COR-L47 (cell line): Measurements from ENCODE around the gene MYO5B.

ENCODE experiments used
- DNase-seq: peaks from one replicate; lab custom pipeline; 2025; lab: John Stamatoyannopoulos, UW

The MYO5B gene

DNA sequence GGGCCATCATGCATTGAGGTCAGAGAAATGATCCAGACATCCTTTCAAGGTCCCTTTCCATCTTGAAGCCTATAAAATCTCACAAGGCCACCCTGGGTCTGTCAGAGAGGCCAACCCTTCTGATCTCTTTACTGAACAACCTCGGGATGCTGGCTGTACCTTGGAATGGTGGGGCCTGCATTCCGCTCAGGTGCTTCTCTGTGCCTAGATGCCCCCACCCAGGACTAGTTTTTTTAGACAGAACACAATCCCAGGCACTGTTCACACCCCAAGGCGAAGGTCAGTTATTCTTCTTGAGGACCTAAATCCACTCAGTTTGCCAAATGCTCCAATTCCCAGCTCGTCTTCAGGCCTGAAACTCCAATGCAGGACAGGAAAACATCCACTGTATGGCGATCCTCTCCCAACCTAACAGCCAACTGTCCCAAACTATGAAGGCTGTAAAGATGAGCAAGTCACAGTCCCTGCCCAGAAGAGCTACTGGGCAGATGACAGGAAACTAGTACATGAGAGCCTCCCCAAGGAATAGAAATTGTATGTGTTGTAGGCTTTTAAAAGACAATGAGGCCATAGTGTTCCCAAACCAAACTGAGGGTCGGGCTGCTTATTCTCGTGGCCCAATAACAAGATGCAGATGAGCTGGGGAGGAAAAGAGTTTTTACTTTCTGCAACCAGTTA lies 227.2 kb downstream of the MYO5B start:
- DNase-seq = no peak

DNA sequence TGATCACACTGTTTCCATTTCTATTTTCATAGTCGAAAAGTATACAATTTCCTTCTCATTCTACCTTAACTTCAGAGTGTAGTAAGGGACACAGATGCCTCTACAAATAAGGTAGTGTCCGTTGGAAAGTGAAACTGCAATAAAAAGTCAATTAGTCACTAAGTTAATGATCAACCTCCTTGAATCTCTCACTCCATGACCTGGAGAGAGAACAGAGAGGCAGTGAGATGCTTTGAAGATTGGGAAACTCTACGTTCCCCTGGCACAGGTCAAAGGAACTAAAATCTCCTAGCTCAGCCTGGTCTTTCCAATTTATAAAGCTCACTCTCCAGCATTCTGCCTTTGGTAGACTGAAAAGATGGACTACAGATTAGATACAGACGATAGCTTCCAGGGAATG lies 227.8 kb downstream of the MYO5B start:
- no peak for DNase-seq

- no peak for DNase-seq
Measured at GRCh38 chr18:49966090-49966489, 228.9 kb downstream of the MYO5B start.

GRCh38 chr18:49963217-49963616 lies 231.7 kb downstream of the MYO5B start:
- no peak for DNase-seq

DNA sequence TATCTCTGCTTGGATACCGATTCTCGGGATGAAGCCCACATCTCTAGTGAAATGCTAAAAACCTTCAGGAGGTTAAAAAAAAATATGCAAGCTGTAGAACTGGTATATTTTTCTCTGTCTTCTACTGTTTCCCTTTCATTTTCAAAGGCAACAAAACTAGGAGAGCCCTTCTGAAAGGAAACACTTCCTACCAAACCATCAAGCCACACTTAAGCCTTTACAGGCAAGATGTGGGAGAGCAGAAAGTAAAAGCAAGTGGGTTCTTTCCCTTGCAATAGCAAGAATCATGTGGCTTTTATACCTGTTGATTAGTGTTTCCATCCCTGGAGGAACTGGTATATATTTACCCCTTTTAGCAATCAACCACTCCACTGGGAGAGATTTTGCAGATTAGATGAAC lies 233.7 kb downstream of the MYO5B start:
- no peak for DNase-seq

GRCh38 chr18:49960376-49960775 lies 234.6 kb downstream of the MYO5B start:
- DNase-seq = no peak

DNA sequence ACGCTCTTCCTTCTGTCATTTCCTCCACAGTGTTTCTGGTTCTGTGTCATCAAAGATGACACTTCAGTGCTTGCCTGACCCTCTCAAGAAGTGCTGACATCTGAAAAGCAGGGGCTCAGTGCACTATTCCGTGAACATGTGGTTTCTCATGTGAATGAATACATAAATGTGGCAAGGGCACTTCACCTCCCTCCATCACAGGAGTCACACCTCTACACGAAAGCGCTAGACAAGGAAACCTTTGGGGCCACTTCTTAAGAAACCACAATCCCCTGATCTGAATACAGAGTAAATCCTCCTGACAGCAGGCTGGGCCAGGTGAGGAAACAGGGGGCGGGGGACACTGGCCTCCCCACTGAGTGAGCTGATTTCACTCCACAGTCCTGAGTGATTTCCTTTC lies 235.8 kb downstream of the MYO5B start:
- DNase-seq = no peak

DNA sequence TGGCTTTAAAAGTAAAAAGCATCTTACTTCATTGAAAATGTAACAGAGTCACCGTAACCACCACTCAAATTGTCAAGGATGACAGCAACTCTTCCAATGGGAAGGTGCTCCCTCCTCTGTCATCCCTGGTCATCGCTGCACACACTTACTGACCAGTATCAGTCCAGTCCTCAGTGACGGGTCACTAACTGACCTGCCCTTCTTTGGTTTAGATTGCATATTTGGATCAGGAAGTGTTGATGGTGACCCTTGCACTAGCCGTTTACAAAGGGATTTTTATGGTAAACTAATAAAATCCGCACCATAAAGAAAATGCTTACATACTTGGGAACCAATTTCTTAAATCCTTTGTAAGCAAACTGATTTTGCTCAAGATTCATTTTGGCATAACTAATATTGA lies 239.7 kb downstream of the MYO5B start:
- DNase-seq = no peak

DNA sequence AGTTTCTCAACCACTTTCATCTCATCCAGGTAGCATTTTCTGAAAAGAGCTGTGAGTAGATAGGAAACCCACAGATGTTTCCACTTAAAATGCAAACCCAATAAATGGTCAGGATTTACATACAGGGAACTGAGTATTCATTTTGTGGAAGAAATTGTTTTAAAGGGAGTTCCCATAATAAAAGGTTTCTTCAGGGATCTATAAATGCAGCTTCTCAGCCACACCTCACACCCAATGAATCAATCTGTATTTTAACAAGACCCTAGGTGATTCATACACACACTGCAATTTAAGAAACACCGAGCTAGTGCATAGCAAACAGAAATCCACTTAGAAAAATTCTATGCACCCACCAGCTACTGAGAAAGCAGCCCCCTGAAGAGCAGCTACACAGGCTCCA lies 241.6 kb downstream of the MYO5B start:
- DNase-seq = no peak

GRCh38 chr18:49949951-49950395 lies 245.0 kb downstream of the MYO5B start:
- DNase-seq = no peak

- DNase-seq = no peak
Measured at GRCh38 chr18:49948975-49949374, 246.0 kb downstream of the MYO5B start.

- no peak for DNase-seq
Measured at GRCh38 chr18:49944663-49945062, 250.3 kb downstream of the MYO5B start.

GRCh38 chr18:49936821-49937220 lies 258.1 kb downstream of the MYO5B start:
- DNase-seq = no peak

DNA sequence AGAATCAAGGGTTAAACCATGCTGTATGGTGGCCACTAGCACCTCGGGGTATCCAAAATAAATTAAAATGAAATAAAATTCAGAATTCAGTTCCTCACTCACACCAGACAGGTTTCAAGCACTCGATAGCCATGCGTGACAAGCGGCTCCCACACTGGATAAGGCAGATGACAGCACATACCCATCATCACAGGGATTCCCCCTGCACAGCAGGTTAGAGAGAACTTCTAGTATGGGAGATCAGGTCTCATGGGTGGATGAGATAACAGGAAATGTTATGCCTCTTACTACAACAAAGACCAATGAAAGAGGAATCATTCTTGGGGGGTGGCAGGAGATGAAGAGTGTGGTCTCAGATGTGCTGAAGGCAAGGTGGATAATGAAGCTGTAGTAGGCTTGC lies 259.7 kb downstream of the MYO5B start:
- DNase-seq = no peak

DNA sequence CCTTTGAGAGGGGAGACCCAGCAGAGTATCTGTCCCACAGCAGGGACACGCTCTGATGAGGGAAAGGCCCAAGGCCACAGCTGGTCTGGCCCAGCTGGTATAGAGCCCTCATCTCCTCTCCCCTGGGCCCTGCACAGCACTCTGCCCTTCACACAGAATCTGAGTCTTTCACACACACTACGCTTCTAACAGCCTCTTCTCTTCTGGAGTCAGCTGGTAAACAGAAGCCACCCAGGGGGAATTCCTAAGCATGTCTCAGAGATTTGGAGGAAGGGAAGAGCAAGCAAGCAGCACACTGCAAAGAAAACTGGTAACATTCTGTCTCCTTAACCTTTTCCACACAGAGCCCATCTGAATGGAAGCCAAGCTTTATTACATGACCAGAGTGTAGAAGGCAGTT lies 260.5 kb downstream of the MYO5B start:
- no peak for DNase-seq

DNA sequence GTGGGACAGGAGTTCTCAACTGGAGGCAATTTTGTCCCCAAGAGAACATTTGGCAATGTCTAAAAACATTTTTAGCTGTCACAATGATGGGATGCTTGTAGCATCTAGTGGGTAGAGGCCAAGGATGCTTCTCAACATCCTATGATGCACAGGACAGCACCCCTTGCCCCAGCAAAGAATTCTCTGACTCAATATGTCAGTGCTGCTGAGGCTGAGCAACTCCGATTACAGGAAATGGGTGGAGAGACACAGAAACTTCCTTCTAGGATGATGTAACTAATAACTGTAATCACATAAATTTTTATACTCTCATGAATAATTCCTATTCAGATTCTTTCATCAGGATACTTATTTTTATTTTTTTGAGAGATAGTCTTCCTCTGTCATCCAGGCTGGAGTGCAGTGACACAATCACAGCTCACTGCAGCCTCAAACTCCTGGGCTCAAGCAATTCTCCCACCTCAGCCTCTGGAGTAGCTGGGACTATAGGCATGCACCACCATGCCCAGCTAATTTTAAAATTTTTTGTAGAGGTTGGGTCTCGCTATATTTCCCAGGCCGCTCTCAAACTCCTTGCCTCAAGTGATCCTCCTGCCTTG lies 261.3 kb downstream of the MYO5B start:
- DNase-seq = no peak

- DNase-seq = no peak
Measured at GRCh38 chr18:49931760-49932159, 263.2 kb downstream of the MYO5B start.

DNA sequence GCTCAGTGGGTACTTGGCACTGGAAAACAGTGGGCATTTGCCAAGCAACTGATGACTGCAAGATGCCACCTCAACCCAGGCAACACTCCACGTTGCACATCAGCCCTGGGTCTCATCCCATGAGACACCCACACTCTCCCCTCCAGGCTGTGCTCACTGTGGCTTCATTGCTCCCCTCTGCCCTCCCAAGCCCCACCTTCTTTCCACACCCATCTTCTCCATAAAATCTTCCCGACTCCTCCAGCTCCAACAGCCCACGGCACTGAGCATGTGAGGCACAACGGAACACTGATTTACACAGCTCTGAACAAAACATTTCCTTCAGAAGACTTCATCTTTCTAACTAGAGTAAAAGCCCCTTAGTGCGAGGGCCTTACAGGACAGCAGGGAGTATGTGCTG lies 263.8 kb downstream of the MYO5B start:
- DNase-seq = no peak

- no peak for DNase-seq
Measured at GRCh38 chr18:49926106-49926745, 268.7 kb downstream of the MYO5B start.

DNA sequence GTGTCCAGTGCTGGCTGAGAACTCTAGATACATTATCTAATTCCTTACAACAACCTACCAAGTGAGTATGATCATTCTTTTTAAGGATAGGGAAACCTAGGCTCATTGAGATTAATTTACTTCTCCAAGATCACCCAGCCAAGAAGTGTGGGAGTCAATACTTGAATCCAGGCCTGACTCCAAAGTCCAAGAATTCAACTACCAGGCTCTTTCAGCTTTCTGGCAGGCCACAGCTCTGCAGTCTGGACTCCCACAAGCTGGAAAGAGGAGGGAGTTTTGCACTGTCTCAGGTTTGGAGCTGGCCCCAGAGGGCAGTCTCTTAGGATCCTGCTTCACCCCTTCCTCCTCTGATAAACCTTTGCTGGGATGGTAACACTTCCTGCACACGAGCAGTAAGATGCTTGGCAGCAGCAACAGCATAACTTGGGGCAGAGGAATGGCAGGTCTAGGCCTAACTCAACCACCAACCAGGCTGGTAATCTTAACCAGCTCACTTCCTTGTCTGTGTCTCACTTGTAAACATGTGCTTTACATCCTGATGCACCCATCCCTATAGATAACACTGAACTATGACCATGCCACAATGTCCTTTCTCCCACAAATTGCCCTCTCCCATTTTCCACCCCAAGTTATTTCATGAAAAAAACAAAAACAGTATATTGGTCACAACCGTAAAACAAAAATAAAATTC lies 270.5 kb downstream of the MYO5B start:
- no peak for DNase-seq

DNA sequence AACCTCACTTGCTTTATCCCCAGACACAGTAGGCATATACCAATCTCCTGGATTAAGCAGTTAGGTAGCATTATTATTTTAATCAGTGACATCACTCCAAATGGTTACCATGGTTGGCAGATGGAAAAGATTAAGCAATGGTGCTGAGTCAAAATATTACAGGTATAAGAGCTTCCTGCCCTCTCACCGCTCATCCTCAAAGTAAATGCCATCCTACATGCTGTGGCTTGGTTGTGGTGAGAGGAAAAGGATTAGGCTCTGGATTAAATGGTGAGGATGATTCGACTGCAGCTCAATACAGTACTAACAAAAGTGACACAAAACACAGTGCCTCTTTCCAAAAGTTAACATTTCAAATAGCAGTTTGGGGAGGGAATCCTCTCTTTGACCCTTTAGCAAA lies 272.7 kb downstream of the MYO5B start:
- DNase-seq = no peak

- no peak for DNase-seq
Measured at GRCh38 chr18:49921318-49921985, 273.5 kb downstream of the MYO5B start.
